GM12872 (cell line): ENCODE results near the gene PSMA2.

Source experiments
- CTCF ChIP-seq: IDR thresholded peaks from 3 replicates; pipeline ENCODE4 v1.5.1; 2011; ENCODE audit warnings: low read depth, mild to moderate bottlenecking, low read length, moderate library complexity; ENCODE audit not compliant: insufficient read depth

PSMA2 gene

GRCh38 chr7:42877862-42878261, 54.1 kb downstream of the PSMA2 start:
- no peak for TF ChIP-seq CTCF

GRCh38 chr7:42876182-42877068, 55.5 kb downstream of the PSMA2 start:
- peak; percentile 75 for TF ChIP-seq CTCF

GRCh38 chr7:42869131-42870020, 62.6 kb downstream of the PSMA2 start:
- no peak for TF ChIP-seq CTCF

GRCh38 chr7:42868480-42868879, 63.5 kb downstream of the PSMA2 start:
- TF ChIP-seq CTCF, result no peak
